Measurements from ENCODE around the gene AK6. TPM values are rescaled to one million over a fixed set of nuclear protein-coding genes. Genes with fewer than 3 reads are reported as not detected.
"Not testable (repeated sequence)": the region's sequence is repeated elsewhere in the genome, so short reads cannot be mapped to it uniquely, and the experiment has no call there.

The AK6 gene
- total and polyA plus RNA-seq, 7 donors, result 20.7 to 51.8 (median 34.1) TPM

DNA sequence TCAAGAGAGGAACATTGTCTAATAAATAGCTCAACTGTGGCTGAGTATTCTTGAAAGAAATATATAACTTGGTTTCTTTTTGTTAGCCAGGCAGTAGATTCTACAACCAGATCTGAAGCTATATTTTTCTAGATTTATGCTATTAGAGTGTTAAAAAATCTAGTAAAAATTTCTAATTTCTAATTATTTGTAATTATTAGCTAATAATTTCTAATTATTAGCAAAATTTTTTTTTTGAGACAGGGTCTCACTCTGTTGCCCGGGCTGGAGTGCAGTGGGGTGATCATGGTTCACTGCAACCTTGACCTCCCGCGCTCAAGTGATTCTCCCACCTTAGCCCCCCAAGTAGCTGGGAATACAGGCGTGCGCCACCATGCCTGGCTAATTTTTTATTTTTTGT lies 3.1 kb upstream of the AK6 start:
- Histone ChIP-seq H3K27me3 (no peaks in the 10 kb centered on the region), H3K9me3 (no peaks in the 10 kb centered on the region), H3K36me3 (peaks cover 0 to 29% (median 0%) of the 10 kb centered on the region in 4 donors), H3K4me1 (peaks cover 0 to 34% (median 22%) of the 10 kb centered on the region in 4 donors), H3K4me3 (no peak overlapping the region), H3K27ac (no peak overlapping the region)
- 98 to 99% methylated on average over 5 of the region's 5 CpGs for WGBS, 2 donors
- intact Hi-C loops (cut with DNase I), result no loop called here
- no peak for DNase-seq
- no peak for TF ChIP-seq EP300 (IDR thresholded peaks at IDR 0.05)
- TF ChIP-seq POLR2A (IDR thresholded peaks at IDR 0.05), result no peak
- TF ChIP-seq, protein P1, sequence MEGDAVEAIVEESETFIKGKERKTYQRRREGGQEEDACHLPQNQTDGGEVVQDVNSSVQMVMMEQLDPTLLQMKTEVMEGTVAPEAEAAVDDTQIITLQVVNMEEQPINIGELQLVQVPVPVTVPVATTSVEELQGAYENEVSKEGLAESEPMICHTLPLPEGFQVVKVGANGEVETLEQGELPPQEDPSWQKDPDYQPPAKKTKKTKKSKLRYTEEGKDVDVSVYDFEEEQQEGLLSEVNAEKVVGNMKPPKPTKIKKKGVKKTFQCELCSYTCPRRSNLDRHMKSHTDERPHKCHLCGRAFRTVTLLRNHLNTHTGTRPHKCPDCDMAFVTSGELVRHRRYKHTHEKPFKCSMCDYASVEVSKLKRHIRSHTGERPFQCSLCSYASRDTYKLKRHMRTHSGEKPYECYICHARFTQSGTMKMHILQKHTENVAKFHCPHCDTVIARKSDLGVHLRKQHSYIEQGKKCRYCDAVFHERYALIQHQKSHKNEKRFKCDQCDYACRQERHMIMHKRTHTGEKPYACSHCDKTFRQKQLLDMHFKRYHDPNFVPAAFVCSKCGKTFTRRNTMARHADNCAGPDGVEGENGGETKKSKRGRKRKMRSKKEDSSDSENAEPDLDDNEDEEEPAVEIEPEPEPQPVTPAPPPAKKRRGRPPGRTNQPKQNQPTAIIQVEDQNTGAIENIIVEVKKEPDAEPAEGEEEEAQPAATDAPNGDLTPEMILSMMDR (IDR thresholded peaks at IDR 0.05), result no peak
- TF ChIP-seq POLR2AphosphoS5 (IDR thresholded peaks at IDR 0.05), result no peak

DNA sequence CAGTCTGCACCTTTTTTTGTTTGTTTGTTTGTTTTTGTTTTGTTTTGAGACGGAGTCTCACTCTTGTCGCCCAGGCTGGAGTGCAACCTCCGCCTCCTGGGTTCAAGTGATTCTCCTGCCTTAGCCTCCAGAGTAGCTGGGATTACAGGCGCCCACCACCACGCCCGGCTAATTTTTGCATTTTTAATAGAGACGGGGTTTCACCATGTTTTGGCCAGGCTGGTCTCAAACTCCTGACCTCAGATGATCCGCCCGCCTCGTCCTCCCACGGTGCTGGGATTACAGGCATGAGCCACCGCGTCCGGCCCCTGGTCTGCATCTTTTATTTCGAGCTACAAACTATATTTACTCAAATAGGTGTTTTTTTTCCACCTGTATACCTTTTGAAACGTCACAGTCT lies 1.0 kb upstream of the AK6 start:
- peak overlapping the region; percentile 93 to 96 (median 94) for H3K27ac ChIP-seq

DNA sequence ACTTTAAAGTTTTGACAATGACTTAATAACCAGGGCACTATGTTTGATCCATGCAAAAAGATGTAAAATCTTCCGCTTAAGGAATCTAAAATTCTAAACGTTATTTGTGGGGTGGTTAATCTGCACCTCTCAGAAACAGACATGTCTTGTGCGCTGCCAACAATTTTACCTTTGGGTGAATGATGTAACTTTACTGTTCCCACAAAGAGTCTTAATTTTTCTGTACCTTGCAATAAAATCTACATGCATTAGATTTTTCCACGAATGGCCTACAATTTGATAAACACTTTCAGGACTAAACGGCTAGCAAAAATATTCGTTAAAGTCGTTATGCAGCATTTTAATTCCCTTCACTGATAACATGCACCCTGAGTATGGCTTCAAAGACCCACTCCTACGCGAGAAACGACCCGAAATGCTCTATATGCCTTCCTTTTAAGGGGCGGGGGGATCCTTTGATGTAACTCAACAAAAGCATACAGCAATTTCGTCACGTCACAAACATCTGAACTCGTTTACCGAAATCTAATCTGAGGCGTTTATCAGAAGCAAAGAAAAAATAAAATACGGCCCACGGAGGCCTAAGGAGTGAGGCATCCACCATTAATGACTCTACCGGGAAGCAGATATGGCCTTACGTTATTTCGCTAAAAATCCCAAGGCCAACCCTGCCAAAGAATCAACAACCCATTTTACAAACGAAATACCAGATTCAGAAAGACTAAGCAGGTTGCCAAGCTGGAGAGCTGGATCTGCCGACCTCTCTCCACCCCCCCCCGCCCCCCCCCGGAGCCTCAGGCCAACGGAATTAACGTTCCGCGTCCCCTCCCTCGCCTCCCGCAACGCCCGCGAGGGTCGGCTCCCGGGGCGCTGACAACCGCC lies 621 bp downstream of the AK6 start:
- H3K4me1 ChIP-seq, result peaks cover 0 to 35% (median 22%) of the 10 kb centered on the region in 4 donors
- peak overlapping the region; percentile 67 to 87 (median 78) for H3K4me3 ChIP-seq
- peak overlapping the region; percentile 93 to 96 (median 94) for H3K27ac ChIP-seq
- intact Hi-C loops (cut with DNase I), result loop anchor here (5.0 to 10.0 kb wide), 2 partner anchors 36 to 324 kb away; partner anchors contain the start of gene CCDC125
- no peaks in the 10 kb centered on the region for H3K9me3 ChIP-seq
- DNase-seq, result no peak
- H3K36me3 ChIP-seq, result peaks cover 0 to 34% (median 13%) of the 10 kb centered on the region in 4 donors
- no peaks in the 10 kb centered on the region for H3K27me3 ChIP-seq
- WGBS, 2 donors, result 1 to 2% methylated on average over 39 of the region's 39 CpGs
- TF ChIP-seq POLR2A (IDR thresholded peaks at IDR 0.05), result no peak
- TF ChIP-seq, protein P1 (IDR thresholded peaks at IDR 0.05), result no peak

More for the DNA sequence above, 1.0 kb upstream of the AK6 start:
- peak overlapping the region; percentile 67 to 87 (median 78) for H3K4me3 ChIP-seq
- intact Hi-C loops (cut with DNase I), result loop anchor here (2.0 kb wide), 1 partner anchor 276 kb away; the partner anchor contains the start of gene SLC30A5
- 1 to 2% methylated on average over 16 of the region's 16 CpGs for WGBS, 2 donors
- not testable (repeated sequence) for H3K9me3 ChIP-seq, H3K27me3 ChIP-seq, DNase-seq
- peaks cover 0 to 29% (median 6%) of the 10 kb centered on the region in 4 donors for H3K36me3 ChIP-seq
- H3K4me1 ChIP-seq, result peaks cover 0 to 35% (median 22%) of the 10 kb centered on the region in 4 donors

DNA sequence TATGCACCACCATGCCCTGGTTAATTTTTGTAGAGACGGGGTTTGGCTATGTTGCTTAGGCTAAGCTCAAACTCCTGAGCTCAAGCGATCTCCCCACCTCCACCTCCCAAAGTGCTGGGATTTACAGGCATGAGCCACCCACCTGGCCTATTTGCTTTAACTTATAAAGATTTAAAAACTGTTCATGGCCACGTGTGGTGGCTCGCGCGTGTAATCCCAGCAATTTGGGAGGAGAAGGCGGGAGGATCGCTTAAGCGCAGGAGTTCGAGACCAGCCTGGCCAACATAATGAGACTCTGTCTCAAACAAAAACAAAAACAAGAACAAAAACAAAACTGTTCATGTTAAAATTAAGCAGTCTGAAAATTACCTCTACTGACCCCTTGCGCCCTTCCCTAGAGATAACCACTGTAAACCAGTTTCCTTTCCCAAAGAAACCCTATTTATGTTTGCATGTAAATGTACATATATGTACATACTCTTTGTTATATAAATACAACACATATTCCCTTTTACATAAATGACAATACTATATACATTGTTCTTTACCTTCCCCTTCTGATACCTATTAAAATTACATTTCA lies 1.5 kb downstream of the AK6 start:
- TF ChIP-seq, protein P1 (IDR thresholded peaks at IDR 0.05), result no peak
- TF ChIP-seq POLR2AphosphoS5 (IDR thresholded peaks at IDR 0.05), result no peak
- TF ChIP-seq EP300 (IDR thresholded peaks at IDR 0.05), result no peak
- no peak for TF ChIP-seq POLR2A (IDR thresholded peaks at IDR 0.05)
- intact Hi-C loops (cut with DNase I), result loop anchor here (5.0 to 10.0 kb wide), 2 partner anchors 35 to 323 kb away; partner anchors contain the start of gene CCDC125
- no peak for DNase-seq
- H3K9me3 ChIP-seq, result no peaks in the 10 kb centered on the region
- H3K36me3 ChIP-seq, result peaks cover 0 to 44% (median 13%) of the 10 kb centered on the region in 4 donors
- H3K4me1 ChIP-seq, result peaks cover 0 to 35% (median 22%) of the 10 kb centered on the region in 4 donors
- no peaks in the 10 kb centered on the region for H3K27me3 ChIP-seq
- peak overlapping the region in 1 of 4 donors; percentile 87 for H3K4me3 ChIP-seq
- peak overlapping the region in 1 of 4 donors; percentile 93 for H3K27ac ChIP-seq
- 90 to 93% methylated on average over 11 of the region's 11 CpGs for WGBS, 2 donors

DNA sequence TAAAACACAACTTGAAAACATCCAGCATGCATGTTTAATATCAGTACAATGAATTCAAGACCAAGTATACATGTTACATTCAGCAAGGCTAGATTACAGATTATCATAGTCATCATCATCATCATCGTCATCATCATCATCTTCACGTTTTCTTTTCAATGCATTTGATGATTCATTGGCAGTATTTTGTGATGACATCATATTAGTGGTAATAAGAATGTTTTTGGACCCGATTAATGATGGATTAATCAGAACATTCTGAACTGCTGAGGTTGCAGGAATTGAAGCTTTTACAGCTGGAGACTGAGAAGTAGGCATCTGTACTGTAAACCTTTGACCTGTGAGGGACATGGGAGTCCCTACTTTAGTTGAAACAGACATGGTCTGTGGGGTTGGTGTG lies 4.5 kb downstream of the AK6 start:
- no peak for TF ChIP-seq POLR2A (IDR thresholded peaks at IDR 0.05)
- TF ChIP-seq, protein P1 (IDR thresholded peaks at IDR 0.05), result no peak
- no peak for TF ChIP-seq POLR2AphosphoS5 (IDR thresholded peaks at IDR 0.05)
- no peak for TF ChIP-seq EP300 (IDR thresholded peaks at IDR 0.05)
- 71 to 81% methylated on average over 3 of the region's 3 CpGs for WGBS, 2 donors
- intact Hi-C loops (cut with DNase I), result loop anchor here (5.0 to 10.0 kb wide), 2 partner anchors 33 to 320 kb away; partner anchors contain the start of gene CCDC125
- Histone ChIP-seq H3K9me3 (no peaks in the 10 kb centered on the region), H3K27ac (no peak overlapping the region), H3K4me3 (no peak overlapping the region), H3K4me1 (peaks cover 0 to 14% (median 12%) of the 10 kb centered on the region in 4 donors), H3K36me3 (peaks cover 0 to 51% (median 13%) of the 10 kb centered on the region in 4 donors), H3K27me3 (no peaks in the 10 kb centered on the region)
- no peak for DNase-seq

Data from sigmoid colon (tissue), 7 donors.